HepG2 (cell line): ENCODE results near the gene ZNF488.

Experiments used
- CREB3 ChIP-seq: sonication (generic); formaldehyde crosslinking; IDR thresholded peaks from 2 replicates; pipeline ENCODE4 v1.5.0; 2020; ENCODE audit warnings: missing genetic modification reagents
- GPBP1L1 ChIP-seq: sonication (generic); formaldehyde crosslinking; IDR thresholded peaks from 2 replicates; pipeline ENCODE4 v1.5.0; 2020; ENCODE audit warnings: mild to moderate bottlenecking, missing genetic modification reagents
- JUN ChIP-seq: sonication (generic); formaldehyde crosslinking; IDR thresholded peaks from 2 replicates; pipeline ENCODE4 v1.4.0; 2020; ENCODE audit warnings: mild to moderate bottlenecking, missing genetic modification reagents
- KAT7 ChIP-seq: IDR thresholded peaks from 2 replicates; pipeline ENCODE4 v1.6.1; 2018; ENCODE audit warnings: borderline replicate concordance, missing compliant biosample characterization
- MTF1 ChIP-seq: sonication (generic); formaldehyde crosslinking; IDR thresholded peaks from 2 replicates; pipeline ENCODE4 v1.5.0; 2020; ENCODE audit warnings: missing genetic modification reagents
- PCBP1 ChIP-seq: fragments of 200-400 bp; formaldehyde crosslinking; IDR thresholded peaks from 2 replicates; pipeline ENCODE4 v1.6.1; 2017; ENCODE audit warnings: mild to moderate bottlenecking, low read depth, low read length, borderline replicate concordance
- PLSCR1 ChIP-seq: sonication (generic); formaldehyde crosslinking; IDR thresholded peaks from 2 replicates; pipeline ENCODE4 v1.5.0; 2020; ENCODE audit warnings: missing genetic modification reagents, mild to moderate bottlenecking, borderline replicate concordance
- POLR2A ChIP-seq, 2 experiments: IDR thresholded peaks; 2 replicates each; pipeline ENCODE4 v1.6.1; 2011; ENCODE audit warnings: low read depth in 2 of 2, low read length in 2 of 2, mild to moderate bottlenecking in 1 of 2, moderate library complexity in 1 of 2; ENCODE audit not compliant: insufficient read depth in 1 of 2
- RFX1 ChIP-seq: fragments of 450-650 bp; IDR thresholded peaks from 2 replicates; pipeline ENCODE4 v1.6.1; 2017
- ZBTB49 ChIP-seq: sonication (generic); formaldehyde crosslinking; IDR thresholded peaks from 2 replicates; pipeline ENCODE4 v1.4.0; 2020; ENCODE audit warnings: missing genetic modification reagents, borderline replicate concordance
- ZNF503 ChIP-seq: sonication (generic); formaldehyde crosslinking; IDR thresholded peaks from 2 replicates; pipeline ENCODE4 v1.4.0; 2020; ENCODE audit warnings: missing genetic modification reagents
- ZNF570 ChIP-seq: sonication (generic); formaldehyde crosslinking; IDR thresholded peaks from 2 replicates; pipeline ENCODE4 v1.4.0; 2020; ENCODE audit warnings: mild to moderate bottlenecking, missing genetic modification reagents, borderline replicate concordance
- ZNF639 ChIP-seq: conservative IDR thresholded peaks from 2 replicates; pipeline ENCODE4 v1.6.1; 2018; ENCODE audit warnings: missing genetic modification reagents

- TF ChIP-seq RFX1 (no peak), KAT7 (no peak), PCBP1 (no peak), ZNF570 (no peak), PLSCR1 (CRISPR knock-in tag) (no peak), JUN (no peak), CREB3 (CRISPR knock-in tag) (no peak), GPBP1L1 (no peak), POLR2A (IDR thresholded peaks at IDR 0.05; ENCODE audit: insufficient read depth in 1 of 2, low read depth in 2 of 2, low read length in 2 of 2) (no peak), ZNF503 (CRISPR knock-in tag) (no peak), ZBTB49 (CRISPR knock-in tag) (no peak), MTF1 (CRISPR knock-in tag) (no peak), ZNF639 (CRISPR knock-in tag) (no peak)
Measured at GRCh38 chr10:47340608-47341170, 43.4 kb downstream of the ZNF488 start.
